NCI-H1436 (cell line): ENCODE data around the gene SERPINE2.
"Not testable (repeated sequence)": the region's sequence is repeated elsewhere in the genome, so short reads cannot be mapped to it uniquely, and the experiment has no call there.

ENCODE experiments used
- DNase-seq: peaks from one replicate; lab custom pipeline; 2025; lab: John Stamatoyannopoulos, UW

SERPINE2 gene

GRCh38 chr2:224011837-224012236 lies 27.2 kb downstream of the SERPINE2 start:
- no peak for DNase-seq

- DNase-seq: no peak
Measured at GRCh38 chr2:224009605-224010315, 29.3 kb downstream of the SERPINE2 start.

- DNase-seq: no peak
Measured at GRCh38 chr2:224008702-224009261, 30.3 kb downstream of the SERPINE2 start.

- no peak for DNase-seq
Measured at GRCh38 chr2:224004105-224004695, 34.9 kb downstream of the SERPINE2 start.

- DNase-seq: not testable (repeated sequence)
Measured at GRCh38 chr2:224000662-224001061, 38.4 kb downstream of the SERPINE2 start.

GRCh38 chr2:223999862-224000261 lies 39.2 kb downstream of the SERPINE2 start:
- no peak for DNase-seq

- DNase-seq: no peak
Measured at GRCh38 chr2:223998948-223999347, 40.1 kb downstream of the SERPINE2 start.

- no peak for DNase-seq
Measured at GRCh38 chr2:223997938-223998337, 41.1 kb downstream of the SERPINE2 start.

GRCh38 chr2:223996391-223996790 lies 42.7 kb downstream of the SERPINE2 start:
- no peak for DNase-seq

- DNase-seq: no peak
Measured at GRCh38 chr2:223995569-223995968, 43.5 kb downstream of the SERPINE2 start.

GRCh38 chr2:223994562-223995162 lies 44.4 kb downstream of the SERPINE2 start:
- no peak for DNase-seq

GRCh38 chr2:223993634-223994232 lies 45.4 kb downstream of the SERPINE2 start:
- DNase-seq: peak; percentile 74

- DNase-seq: no peak
Measured at GRCh38 chr2:223991611-223992010, 47.5 kb downstream of the SERPINE2 start.

GRCh38 chr2:223989856-223990232 lies 49.2 kb downstream of the SERPINE2 start:
- DNase-seq: no peak

GRCh38 chr2:223989206-223989855 lies 49.8 kb downstream of the SERPINE2 start:
- no peak for DNase-seq

GRCh38 chr2:223981241-223981640 lies 57.8 kb downstream of the SERPINE2 start:
- DNase-seq: no peak

- DNase-seq: no peak
Measured at GRCh38 chr2:223980803-223981202, 58.3 kb downstream of the SERPINE2 start.

GRCh38 chr2:223980397-223980735 lies 58.7 kb downstream of the SERPINE2 start:
- no peak for DNase-seq

GRCh38 chr2:223979730-223980396 lies 59.2 kb downstream of the SERPINE2 start:
- DNase-seq: no peak

GRCh38 chr2:223978451-223978850 lies 60.6 kb downstream of the SERPINE2 start:
- no peak for DNase-seq

- no peak for DNase-seq
Measured at GRCh38 chr2:223976635-223977226, 62.4 kb downstream of the SERPINE2 start.
